Measurements from ENCODE around the gene WDR47.
"Not testable (repeated sequence)": the region's sequence is repeated elsewhere in the genome, so short reads cannot be mapped to it uniquely, and the experiment has no call there.

Gene WDR47

GRCh38 chr1:109041621-109042468, at the start of gene WDR47:
Gene WDR47, minus strand, starts transcription at chr1:109042102. Its CDS starts 18,590 bp downstream, at chr1:109023512.
- peak; percentile 64 for DNase-seq

GRCh38 chr1:109091078-109091838, 49.4 kb upstream of the WDR47 start:
- DNase-seq: peak; percentile 28

- peak; percentile 79 for DNase-seq
These were observed 48.5 kb upstream of the WDR47 start, which contains the start of gene TMEM167B for GRCh38 chr1:109090196-109091077. Gene TMEM167B, plus strand, starts transcription at chr1:109090764. Its CDS starts 109 bp downstream, at chr1:109090873.

GRCh38 chr1:109089242-109090015, 47.5 kb upstream of the WDR47 start:
- DNase-seq: peak; percentile 71

- DNase-seq: no peak
These were observed 42.9 kb upstream of the WDR47 start for GRCh38 chr1:109084563-109085517.

- no peak for DNase-seq
These were observed 42.0 kb upstream of the WDR47 start for GRCh38 chr1:109083923-109084322.

- no peak for DNase-seq
These were observed 41.6 kb upstream of the WDR47 start for GRCh38 chr1:109083501-109083900.

- DNase-seq: no peak
These were observed 38.7 kb upstream of the WDR47 start for GRCh38 chr1:109080441-109081082.

- DNase-seq: no peak
These were observed 37.3 kb upstream of the WDR47 start for GRCh38 chr1:109079240-109079622.

GRCh38 chr1:109078317-109078716, 36.4 kb upstream of the WDR47 start:
- DNase-seq: no peak

- DNase-seq: peak; percentile 85
These were observed 33.9 kb upstream of the WDR47 start, which contains the start of gene TAF13 for GRCh38 chr1:109075531-109076490. Gene TAF13, minus strand, starts transcription at chr1:109076003. Its CDS starts 56 bp downstream, at chr1:109075947.

- no peak for DNase-seq
These were observed 27.4 kb upstream of the WDR47 start for GRCh38 chr1:109069294-109069693.

- DNase-seq: no peak
These were observed 26.0 kb upstream of the WDR47 start for GRCh38 chr1:109067883-109068282.

GRCh38 chr1:109065137-109065536, 23.2 kb upstream of the WDR47 start:
- no peak for DNase-seq

- DNase-seq: no peak
These were observed 19.3 kb upstream of the WDR47 start for GRCh38 chr1:109061183-109061582.

- no peak for DNase-seq
These were observed 18.8 kb upstream of the WDR47 start for GRCh38 chr1:109060707-109061106.

GRCh38 chr1:109059026-109059425, 17.1 kb upstream of the WDR47 start:
- DNase-seq: no peak

GRCh38 chr1:109056064-109056463, 14.2 kb upstream of the WDR47 start:
- DNase-seq: no peak

GRCh38 chr1:109052145-109052544, 10.2 kb upstream of the WDR47 start:
- DNase-seq: not testable (repeated sequence)
